SK-N-SH (cell line): ENCODE measurements around the gene GPR37L1.

Experiments used
- JUND ChIP-seq: IDR thresholded peaks from 2 replicates; pipeline ENCODE4 v1.4.0; 2012
- POLR2AphosphoS5 ChIP-seq: IDR thresholded peaks from 2 replicates; pipeline ENCODE4 v1.6.1; 2012; ENCODE audit warnings: low read depth, low read length
- SMC3 ChIP-seq: IDR thresholded peaks from 2 replicates; pipeline ENCODE4 v1.6.1; 2012; ENCODE audit warnings: low read depth, low read length, improper control_type of control experiment
- TAF1 ChIP-seq: IDR thresholded peaks from 2 replicates; pipeline ENCODE4 v1.6.1; 2012; ENCODE audit warnings: low read depth, mild to moderate bottlenecking, low read length, moderate library complexity, borderline replicate concordance
- YY1 ChIP-seq: IDR thresholded peaks from 2 replicates; pipeline ENCODE4 v1.4.0; 2012; ENCODE audit warnings: low read depth, mild to moderate bottlenecking
- TF ChIP-seq, protein P1 (sequence below): fragments of 200-600 bp; sonication (generic); IDR thresholded peaks from 2 replicates; pipeline ENCODE4 v1.6.1; 2017; ENCODE audit warnings: antibody characterized with exemption, mild to moderate bottlenecking, moderate library complexity
- TF ChIP-seq, protein P2 (sequence below): fragments of 150-350 bp; IDR thresholded peaks from 2 replicates; pipeline ENCODE4 v1.6.1; 2016; ENCODE audit warnings: mild to moderate bottlenecking, low read depth, low read length
- TF ChIP-seq, protein P3 (sequence below): IDR thresholded peaks from 2 replicates; pipeline ENCODE4 v1.6.1; 2012; ENCODE audit warnings: mild to moderate bottlenecking, low read depth, low read length, moderate library complexity
- TF ChIP-seq, protein P4 (sequence below): fragments of 150-350 bp; IDR thresholded peaks from 2 replicates; pipeline ENCODE4 v1.6.1; 2017; ENCODE audit warnings: antibody characterized with exemption, low read length, low read depth, borderline replicate concordance

DNA sequence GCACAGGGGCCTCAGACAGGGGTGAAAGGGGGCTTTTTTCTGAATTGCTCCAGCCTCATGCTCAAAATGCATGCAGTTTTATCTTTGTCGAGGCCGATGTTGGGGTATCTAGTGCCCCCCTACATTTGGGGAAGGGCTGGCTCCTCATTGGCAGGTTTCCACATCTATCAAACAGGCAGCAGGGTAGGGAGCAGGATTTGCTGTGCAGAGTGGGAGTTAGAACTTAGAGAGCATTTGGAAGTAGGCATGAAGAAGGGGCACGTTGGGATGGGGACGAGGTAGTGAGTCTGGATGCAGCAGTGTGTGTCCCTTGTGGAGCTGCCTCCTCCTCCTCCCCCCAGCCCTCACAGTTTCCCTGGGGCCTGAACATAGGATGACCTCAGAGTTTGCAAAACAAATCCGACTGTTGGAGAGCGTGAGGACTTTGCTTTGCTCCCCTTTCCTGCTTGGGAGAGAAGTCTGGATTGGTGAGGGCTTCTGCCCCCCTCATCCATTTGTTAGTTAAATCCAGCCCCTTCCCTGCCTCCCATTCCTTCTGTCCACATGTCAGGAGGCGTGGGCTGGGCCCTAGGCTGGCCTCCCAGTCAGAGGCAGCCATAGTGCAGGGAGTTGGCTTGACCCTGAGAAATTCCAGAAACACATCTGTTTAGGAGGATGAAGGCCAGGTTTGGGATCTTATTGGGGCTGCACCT is 36.9 kb upstream of the GPR37L1 start:
- TF ChIP-seq POLR2AphosphoS5, result no peak
- TF ChIP-seq, protein P1, sequence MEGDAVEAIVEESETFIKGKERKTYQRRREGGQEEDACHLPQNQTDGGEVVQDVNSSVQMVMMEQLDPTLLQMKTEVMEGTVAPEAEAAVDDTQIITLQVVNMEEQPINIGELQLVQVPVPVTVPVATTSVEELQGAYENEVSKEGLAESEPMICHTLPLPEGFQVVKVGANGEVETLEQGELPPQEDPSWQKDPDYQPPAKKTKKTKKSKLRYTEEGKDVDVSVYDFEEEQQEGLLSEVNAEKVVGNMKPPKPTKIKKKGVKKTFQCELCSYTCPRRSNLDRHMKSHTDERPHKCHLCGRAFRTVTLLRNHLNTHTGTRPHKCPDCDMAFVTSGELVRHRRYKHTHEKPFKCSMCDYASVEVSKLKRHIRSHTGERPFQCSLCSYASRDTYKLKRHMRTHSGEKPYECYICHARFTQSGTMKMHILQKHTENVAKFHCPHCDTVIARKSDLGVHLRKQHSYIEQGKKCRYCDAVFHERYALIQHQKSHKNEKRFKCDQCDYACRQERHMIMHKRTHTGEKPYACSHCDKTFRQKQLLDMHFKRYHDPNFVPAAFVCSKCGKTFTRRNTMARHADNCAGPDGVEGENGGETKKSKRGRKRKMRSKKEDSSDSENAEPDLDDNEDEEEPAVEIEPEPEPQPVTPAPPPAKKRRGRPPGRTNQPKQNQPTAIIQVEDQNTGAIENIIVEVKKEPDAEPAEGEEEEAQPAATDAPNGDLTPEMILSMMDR, result no peak
- TF ChIP-seq, protein P2, sequence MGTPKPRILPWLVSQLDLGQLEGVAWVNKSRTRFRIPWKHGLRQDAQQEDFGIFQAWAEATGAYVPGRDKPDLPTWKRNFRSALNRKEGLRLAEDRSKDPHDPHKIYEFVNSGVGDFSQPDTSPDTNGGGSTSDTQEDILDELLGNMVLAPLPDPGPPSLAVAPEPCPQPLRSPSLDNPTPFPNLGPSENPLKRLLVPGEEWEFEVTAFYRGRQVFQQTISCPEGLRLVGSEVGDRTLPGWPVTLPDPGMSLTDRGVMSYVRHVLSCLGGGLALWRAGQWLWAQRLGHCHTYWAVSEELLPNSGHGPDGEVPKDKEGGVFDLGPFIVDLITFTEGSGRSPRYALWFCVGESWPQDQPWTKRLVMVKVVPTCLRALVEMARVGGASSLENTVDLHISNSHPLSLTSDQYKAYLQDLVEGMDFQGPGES, result no peak
- no peak for TF ChIP-seq SMC3
- TF ChIP-seq, protein P3, sequence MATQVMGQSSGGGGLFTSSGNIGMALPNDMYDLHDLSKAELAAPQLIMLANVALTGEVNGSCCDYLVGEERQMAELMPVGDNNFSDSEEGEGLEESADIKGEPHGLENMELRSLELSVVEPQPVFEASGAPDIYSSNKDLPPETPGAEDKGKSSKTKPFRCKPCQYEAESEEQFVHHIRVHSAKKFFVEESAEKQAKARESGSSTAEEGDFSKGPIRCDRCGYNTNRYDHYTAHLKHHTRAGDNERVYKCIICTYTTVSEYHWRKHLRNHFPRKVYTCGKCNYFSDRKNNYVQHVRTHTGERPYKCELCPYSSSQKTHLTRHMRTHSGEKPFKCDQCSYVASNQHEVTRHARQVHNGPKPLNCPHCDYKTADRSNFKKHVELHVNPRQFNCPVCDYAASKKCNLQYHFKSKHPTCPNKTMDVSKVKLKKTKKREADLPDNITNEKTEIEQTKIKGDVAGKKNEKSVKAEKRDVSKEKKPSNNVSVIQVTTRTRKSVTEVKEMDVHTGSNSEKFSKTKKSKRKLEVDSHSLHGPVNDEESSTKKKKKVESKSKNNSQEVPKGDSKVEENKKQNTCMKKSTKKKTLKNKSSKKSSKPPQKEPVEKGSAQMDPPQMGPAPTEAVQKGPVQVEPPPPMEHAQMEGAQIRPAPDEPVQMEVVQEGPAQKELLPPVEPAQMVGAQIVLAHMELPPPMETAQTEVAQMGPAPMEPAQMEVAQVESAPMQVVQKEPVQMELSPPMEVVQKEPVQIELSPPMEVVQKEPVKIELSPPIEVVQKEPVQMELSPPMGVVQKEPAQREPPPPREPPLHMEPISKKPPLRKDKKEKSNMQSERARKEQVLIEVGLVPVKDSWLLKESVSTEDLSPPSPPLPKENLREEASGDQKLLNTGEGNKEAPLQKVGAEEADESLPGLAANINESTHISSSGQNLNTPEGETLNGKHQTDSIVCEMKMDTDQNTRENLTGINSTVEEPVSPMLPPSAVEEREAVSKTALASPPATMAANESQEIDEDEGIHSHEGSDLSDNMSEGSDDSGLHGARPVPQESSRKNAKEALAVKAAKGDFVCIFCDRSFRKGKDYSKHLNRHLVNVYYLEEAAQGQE, result no peak
- TF ChIP-seq YY1, result no peak
- TF ChIP-seq, protein P4, sequence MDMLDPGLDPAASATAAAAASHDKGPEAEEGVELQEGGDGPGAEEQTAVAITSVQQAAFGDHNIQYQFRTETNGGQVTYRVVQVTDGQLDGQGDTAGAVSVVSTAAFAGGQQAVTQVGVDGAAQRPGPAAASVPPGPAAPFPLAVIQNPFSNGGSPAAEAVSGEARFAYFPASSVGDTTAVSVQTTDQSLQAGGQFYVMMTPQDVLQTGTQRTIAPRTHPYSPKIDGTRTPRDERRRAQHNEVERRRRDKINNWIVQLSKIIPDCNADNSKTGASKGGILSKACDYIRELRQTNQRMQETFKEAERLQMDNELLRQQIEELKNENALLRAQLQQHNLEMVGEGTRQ, result no peak
- no peak for TF ChIP-seq JUND
- TF ChIP-seq TAF1, result no peak
